Kidney glomerular epithelial cell (primary cell): Measurements from ENCODE around the gene LKAAEAR1.
"Not testable (repeated sequence)": the region's sequence is repeated elsewhere in the genome, so short reads cannot be mapped to it uniquely, and the experiment has no call there.

Experiments
- DNase-seq: peaks from one replicate; lab custom pipeline; 2025; lab: John Stamatoyannopoulos, UW

The LKAAEAR1 gene, protein sequence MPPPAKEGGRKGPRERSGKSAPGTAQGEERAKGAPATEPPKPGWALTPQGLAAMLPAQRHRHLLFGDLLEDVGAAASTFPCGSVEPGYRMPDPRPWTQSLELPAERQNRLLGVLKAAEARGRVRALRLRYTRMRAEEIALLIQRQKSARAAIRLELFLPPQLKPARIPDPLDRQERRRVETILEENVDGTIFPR

GRCh38 chr20:64083804-64084684 lies at the start of gene LKAAEAR1:
LKAAEAR1 (minus strand) TSS chr20:64084398; CDS start chr20:64084219, 179 bp downstream.
- DNase-seq, result no peak

GRCh38 chr20:64131406-64131805 lies 47.2 kb upstream of the LKAAEAR1 start:
- no peak for DNase-seq

DNA sequence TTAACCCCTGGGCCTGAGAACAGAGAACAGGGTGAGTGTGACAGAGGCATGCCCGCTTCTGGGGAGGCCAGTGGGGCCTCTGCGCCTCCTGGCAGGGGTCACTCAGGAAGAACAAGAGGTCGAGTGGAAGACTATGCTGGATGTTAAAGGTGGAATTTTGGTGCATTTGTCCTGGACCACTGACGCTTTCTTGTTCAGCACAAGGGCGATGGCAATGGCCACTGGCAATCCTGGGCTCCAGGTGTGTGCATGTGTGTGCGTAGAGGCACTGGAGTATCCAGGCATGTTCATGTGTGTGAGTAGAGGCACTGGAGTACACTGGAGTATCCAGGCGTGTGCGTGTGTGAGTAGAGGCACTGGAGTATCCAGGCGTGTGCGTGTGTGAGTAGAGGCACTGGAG lies 46.7 kb upstream of the LKAAEAR1 start:
- DNase-seq, result no peak

- DNase-seq, result no peak
Observed at GRCh38 chr20:64130271-64130670, 46.1 kb upstream of the LKAAEAR1 start.

- no peak for DNase-seq
Observed at GRCh38 chr20:64129146-64129782, 45.1 kb upstream of the LKAAEAR1 start.

DNA sequence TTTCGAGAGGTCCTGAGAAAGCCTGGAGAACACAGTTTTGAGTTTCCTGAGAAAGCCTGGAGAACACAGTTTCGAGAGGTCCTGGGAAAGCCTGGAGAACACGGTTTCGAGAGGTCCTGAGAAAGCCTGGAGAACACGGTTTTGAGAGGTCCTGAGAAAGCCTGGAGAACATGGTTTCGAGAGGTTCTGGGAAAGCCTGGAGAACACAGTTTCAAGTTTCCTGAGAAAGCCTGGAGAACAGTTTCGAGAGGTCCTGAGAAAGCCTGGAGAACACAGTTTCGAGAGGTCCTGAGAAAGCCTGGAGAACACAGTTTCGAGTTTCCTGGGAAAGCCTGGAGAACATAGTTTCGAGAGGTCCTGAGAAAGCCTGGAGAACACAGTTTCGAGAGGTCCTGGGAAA lies 39.3 kb upstream of the LKAAEAR1 start:
- not testable (repeated sequence) for DNase-seq

DNA sequence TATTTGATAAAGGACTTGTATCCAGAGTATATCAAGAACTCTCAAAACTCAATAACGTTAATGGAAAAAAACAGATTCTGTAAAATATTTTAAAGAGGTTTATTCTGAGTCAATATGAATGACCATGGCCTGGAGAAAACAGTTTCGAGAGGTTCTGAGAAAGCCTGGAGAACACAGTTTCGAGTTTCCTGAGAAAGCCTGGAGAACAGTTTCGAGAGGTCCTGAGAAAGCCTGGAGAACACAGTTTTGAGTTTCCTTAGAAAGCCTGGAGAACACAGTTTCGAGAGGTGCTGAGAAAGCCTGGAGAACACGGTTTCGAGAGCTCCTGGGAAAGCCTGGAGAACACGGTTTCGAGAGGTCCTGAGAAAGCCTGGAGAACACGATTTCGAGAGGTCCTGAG lies 38.7 kb upstream of the LKAAEAR1 start:
- DNase-seq, result not testable (repeated sequence)

DNA sequence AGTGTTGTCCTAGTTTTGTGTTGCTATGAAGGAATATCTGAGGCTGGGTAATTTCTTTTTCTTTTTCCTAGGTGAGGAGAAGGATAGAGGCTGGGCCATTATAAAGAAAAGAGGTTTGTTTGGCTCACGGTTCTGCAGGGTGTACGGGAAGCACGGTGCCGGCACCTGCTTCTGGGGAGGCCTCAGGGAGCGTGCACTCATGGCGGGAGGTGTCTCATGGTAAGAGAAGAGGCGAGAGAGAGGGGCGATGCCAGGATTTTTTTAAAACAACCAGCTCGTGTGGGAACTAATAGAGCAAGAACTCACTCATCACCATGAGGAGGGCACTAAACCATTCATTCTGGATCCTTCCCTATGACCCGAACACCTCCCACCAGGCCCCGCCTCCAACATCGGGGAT lies 37.4 kb upstream of the LKAAEAR1 start:
- no peak for DNase-seq

DNA sequence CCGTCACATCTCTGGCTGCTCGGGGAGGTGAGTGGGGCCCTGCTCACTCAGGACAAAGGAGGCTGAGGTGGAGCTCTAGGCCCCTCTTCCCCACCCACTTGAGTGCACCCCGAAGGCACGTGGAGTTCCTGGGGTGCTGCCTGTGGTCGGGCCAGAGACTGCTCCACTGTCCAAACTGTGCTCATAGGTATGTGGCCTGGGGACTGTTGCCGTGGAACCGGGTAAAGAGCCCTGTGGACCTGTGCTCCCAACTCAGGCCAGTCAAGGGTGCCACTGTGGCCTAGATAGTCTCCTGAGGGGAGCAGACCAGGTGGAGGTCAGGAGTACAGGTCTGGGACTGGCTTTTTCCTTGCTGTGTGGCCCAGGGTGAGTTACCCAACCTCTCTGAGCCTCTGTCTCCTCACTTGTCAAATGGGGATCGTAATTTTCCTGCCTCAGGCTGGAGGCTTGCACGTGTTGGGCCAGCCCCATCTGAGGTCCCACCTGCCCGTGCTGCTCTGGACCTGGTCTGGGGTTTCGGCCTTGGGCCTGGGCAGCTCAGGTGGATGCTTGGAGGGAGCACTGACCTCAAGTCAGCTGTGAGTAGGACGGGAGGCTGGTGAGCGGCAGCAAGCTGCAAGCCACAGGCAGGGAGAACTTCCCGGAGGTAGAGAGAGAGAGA lies 35.6 kb upstream of the LKAAEAR1 start:
- DNase-seq, result no peak

DNA sequence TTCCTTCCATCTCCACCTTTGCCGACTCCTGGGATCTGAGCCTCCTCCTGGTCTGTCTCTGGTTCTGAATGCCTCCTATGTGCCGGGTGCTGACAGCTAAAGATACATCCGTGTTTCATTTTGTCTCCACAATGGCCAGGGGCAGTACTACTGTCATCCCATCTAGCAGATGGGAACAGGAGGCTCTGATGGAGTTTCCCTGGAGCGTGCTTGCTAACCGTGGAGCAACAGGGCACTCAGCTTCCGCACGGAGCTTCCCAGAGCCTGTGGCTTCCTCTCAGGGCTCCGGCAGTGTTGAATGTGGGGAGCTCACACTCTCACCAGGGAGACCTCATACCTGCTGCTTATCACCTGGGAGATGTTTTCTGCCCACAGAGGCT lies 35.1 kb upstream of the LKAAEAR1 start:
- DNase-seq, result no peak

- not testable (repeated sequence) for DNase-seq
Observed at GRCh38 chr20:64117432-64117777, 33.2 kb upstream of the LKAAEAR1 start.

DNA sequence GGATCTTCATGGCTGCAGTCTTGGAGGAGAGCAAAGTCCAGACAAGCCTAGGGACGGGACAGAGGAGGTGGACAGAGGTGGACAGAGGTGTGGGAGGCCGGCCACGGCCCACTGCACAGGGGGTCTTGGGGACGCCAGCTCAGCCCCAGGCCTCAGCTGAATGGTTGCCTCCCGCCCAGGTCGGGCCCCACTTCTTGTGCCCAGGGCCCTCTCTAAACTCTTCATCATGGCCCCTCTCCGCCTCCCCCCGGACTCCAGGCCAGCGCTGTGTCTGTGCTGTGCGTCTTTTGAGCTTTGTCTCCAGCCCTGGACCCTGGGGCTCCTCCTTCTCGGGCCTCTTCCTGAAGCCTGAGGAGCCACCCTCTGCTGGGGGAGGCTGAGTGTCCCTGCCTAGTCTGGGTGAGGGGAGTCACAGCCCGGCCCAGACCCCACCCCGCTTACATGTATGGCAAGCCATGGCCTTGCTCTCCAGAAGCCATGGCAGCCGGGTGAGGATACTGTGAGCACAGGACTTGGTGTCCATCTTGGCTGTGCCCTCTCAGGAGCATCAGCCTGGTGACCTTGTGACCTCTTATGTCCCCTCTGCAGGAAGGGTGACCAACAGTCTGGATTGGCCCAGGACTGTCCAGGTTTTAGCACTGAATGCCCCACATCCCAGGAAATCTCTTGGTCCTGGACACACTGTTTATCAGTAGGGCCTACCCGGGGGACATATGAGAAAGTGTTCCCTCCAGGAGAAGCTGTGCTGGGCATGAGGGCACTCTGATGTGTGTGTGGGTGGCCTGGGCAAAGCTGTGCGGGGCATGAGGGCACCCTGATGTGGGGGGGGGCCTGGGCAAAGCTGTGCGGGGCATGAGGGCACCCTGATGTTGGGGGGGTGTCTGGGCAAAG lies 32.6 kb upstream of the LKAAEAR1 start:
- DNase-seq, result no peak

GRCh38 chr20:64116016-64116415 lies 31.8 kb upstream of the LKAAEAR1 start:
- DNase-seq, result no peak

GRCh38 chr20:64115171-64115911 lies 31.1 kb upstream of the LKAAEAR1 start:
- no peak for DNase-seq

DNA sequence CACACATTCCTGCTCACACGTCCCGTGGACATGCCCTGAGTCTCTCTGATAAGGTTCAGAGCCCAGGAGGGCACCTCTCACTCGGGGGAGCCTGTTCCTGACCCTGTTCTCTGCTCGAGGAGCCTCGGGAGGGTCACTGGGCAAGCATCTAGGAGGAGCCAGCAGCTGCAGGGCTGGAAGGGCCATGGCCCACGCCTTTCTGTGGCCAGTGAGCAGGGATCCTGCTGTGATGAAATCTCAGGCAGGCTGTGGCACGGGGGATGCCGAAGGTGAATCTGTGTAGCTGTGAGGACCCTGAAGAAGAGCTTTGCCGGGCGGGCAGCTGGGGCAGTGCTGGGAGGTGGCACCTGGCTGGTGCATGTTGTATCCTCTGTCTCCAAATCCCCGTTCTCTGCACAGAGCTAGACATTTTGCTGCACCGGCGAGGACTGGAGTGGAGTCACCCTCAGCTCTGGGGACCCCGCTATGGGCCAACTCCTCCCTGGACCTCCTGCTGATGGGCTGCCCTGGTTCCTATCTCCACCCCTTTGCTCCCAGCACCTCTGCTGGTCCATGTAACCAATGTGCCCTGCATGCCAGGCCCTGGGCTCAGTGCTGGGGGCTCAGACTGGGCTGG lies 30.3 kb upstream of the LKAAEAR1 start:
- no peak for DNase-seq

- DNase-seq, result no peak
Observed at GRCh38 chr20:64113796-64114355, 29.7 kb upstream of the LKAAEAR1 start.

DNA sequence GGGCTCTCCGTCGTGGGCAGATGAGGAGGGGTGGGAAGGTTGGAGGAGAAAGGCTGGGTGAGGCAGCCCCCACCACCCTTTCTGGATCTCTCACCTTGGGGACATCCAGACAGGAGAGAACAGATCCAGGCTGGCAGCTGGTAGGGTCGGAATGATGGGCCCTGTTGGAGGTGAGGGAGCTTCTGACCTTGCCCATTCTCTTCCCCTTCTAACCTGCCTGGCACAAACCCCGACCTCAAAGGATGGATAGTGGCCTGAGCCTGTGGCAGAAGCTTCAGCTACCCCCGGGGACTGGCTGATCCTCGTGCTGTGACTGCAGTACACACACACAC lies 29.2 kb upstream of the LKAAEAR1 start:
- no peak for DNase-seq

GRCh38 chr20:64112691-64113443 lies 28.7 kb upstream of the LKAAEAR1 start:
- no peak for DNase-seq

GRCh38 chr20:64111841-64112641 lies 27.8 kb upstream of the LKAAEAR1 start:
- DNase-seq, result no peak
